D341Med (cell line): Measurements from ENCODE around the gene RAD50.

Source experiments
- DNase-seq: peaks from one replicate; pipeline ENCODE4 v3.0.0; 2012; ENCODE audit warnings: low spot score

The RAD50 gene

DNA sequence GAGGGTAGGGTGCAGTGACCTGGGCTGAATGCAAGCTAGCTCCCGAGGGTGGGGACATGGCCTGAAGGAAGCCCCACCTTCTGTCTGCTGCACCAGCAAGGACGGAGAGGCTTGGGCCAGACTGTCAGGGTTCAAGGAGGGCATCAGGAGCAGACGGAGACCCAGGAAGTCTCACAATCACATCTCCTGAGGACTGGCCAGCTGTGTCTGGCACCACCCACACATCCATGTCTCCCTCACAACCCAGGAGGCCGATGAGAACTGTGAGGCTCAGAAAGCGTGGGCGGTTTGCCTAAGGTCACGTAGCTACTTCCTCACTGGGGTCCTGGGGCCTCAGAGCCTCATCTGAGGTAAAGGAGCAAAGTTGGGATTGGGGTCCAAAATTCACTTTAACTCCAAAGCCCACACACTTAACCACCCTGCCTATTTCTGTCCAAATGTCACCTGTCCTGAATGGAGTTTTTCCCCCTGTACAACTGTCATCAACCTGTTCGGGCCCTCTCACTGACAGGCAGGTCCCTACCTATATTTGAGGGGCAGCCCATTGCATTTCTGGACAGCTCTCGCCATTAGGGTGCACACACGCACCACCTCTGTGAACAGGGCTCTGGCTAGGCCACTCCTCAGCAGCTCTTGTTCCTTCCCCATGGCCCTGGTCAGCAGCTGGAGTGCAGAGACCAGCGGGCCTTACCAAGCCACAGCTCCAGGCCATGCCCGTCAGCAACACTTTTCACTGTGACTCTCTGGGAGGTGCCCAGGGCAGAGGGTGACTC, 104.6 kb downstream of the RAD50 start:
- no peak for DNase-seq

DNA sequence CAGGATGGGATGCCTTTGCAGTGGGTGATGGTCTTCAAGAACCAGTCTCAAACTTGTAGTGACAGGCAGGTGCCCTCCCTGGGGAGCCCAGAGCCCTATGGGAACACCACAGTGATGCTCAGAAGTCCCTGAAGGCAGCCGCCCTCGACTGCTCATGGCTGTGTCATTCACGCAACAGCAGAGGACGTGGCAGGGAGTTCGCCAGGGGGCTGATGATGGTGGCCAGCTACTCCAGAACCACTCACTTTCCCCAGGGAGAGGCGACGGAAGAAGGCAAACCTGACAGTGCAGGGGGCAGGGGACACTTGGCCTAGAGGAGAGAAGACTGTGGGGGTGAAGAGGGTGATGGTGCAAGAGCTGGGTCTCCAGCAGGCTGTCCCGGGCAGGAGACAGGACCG, 105.2 kb downstream of the RAD50 start:
- DNase-seq, result no peak

DNA sequence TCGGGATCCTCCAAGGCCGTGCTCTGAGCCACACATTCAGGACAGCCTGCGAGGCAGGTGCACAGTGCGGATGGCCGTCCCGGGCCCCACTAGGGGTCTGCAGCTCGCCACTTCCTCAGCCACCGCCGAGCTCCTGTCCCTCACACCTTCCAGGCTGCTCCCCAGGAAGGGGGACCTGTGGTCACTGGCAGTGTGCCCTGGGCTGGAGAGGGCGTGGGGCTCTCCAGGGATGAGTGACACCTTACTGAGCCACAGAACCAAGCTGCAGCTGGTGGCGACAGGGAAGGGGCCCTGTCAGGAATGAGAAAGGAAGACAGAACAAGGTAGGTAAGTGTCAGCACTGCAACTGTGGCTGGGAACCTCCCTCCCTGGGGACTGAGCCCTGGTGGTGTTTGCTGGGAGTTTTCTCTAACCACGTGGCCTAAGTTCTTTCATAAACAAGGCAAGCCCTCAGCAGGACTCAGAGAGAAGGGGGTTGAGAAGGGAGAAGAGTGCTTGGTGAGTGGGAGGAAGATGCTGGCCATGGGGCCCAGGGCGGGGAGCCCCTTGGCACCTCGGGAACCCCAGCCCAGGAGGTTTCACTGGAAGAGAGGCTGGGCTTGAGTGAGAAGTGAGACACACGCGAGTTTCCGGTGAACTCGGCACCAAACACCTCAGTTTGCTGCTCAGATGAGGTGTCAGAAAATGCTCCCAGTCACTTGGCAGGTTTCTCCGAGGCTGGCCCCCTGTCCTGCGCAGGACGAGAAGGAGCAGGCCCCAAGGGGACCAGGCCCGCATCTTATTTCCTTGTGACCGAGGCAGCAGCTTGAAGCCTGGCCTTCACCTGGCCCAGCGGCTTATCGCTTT, 106.4 kb downstream of the RAD50 start:
- DNase-seq, result no peak

DNA sequence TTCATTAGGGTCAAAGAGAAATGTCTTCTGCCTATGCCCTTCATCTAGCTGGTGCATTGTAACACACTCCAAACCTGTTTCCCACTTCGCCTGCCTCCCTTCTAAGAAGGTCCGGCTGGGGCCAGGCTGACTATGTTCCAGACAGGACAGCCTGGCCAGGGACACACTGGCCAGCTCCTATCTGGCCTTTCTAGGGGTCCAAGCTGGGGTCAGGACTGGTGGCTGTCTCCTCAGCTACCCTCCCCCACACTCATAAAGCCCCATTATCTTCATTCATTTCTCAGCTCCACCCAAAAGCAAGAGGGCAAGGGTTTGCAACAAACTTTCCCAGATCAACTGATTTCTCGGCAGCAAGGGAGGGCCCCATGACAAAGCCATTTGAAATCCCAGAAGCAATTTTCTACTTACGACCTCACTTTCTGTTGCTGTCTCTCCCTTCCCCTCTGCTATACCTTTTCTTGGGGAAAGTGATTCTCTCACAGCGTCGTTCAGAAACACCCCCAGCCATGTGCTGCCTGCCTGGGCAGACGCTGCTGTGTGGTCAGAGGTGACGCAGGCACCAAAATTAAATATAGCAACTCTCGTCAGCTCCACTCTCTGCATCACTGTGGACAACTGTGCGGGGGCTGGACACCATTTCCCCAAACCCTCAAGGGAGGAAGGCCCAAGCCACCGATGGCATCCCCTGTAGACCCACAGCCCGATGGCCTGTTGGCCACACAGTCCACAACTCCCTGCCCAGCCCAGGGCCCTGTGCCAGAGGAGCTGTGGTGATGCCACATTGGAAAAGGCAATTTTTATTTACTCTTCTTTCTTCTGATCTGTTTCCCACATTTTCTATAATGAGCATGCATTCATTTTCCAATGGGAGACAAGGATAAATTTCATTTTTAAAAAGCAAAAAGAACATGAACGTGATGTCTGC, 107.3 kb downstream of the RAD50 start:
- DNase-seq, result no peak

DNA sequence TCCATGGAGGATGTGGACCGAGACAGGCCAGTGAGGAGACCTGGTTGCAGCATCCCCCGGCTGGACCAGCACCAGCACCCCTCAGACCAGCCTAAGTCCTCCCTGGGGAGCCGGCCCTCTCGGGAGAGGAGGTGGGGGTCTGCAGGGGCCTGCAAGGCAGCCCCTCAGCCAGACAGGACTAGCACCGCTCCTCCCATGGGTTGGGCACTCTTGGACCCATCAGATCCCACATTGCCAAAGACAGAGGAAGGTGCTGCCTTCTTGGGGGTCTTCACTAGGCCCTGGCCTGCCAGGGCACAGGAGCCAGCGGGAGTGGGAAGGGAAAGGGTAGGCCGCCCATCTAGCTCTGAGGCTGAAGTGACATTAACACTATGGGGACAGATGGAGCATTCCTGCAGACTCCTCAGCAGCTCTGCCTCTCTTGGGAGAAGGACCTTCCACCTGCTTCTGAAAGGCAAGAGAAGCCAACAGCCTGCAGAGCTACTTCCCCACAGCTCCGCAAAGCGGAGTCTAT, 108.0 kb downstream of the RAD50 start:
- DNase-seq, result no peak

DNA sequence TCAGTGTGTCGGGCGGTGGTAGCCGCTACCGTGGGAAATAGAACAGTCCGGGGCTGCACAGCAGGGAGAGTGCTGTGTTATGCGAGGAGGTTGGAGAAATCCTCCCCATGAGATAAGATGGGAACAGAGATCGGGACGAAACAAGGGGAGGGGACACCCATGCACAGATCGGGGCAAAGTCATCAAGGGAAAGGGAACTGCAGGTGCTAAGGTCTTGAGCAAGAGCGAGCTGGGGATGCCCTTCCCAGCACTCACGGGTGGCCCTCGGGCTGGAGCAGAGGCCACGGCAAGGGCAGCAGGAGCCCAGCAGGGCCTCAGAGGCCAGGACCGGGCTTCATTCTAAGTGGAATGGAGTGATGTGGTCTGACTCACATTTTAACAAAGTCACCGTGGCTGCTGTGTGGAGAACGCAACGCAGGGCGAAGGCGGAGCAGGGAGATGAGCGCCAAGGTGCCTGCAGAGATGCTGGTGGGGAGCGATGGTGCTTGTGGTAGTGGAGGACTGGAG, 108.8 kb downstream of the RAD50 start:
- no peak for DNase-seq

DNA sequence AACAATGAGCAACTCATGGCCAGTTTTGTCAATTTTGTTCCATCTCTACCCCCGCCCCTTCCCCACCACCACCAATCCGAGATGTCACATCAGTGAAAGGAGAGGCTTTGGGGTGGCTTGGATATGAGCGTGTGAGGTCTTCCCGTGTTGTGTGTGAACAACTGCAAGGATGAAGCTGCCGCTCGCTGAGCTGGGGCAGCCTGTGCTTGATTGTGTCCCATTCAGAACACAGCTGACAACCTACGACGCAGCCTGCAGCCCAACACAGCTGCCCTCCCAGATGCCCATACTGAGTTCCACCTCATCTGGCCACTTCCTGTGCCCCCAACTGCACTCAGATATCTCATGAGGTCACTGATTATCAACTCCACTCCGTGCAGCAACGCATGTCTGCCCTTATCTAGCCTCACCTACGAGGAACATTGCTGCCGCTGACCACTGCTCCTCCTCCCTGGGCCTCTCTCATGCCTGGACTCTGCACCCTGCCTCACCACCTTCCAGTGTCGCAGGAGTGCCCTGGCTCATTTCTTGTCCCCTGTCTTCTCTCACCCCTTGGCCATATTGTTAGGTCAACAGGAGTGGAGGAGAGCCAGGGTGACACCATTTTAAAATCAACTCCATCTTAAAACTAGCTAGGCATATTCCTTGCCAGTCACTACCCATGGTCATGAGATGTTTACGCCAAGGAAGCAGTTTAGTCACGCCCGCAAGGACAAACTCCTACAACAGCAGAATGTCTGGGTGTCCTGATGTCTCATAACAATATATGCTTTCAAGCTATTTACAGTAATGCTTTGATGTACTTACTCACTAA, 109.7 kb downstream of the RAD50 start:
- no peak for DNase-seq

DNA sequence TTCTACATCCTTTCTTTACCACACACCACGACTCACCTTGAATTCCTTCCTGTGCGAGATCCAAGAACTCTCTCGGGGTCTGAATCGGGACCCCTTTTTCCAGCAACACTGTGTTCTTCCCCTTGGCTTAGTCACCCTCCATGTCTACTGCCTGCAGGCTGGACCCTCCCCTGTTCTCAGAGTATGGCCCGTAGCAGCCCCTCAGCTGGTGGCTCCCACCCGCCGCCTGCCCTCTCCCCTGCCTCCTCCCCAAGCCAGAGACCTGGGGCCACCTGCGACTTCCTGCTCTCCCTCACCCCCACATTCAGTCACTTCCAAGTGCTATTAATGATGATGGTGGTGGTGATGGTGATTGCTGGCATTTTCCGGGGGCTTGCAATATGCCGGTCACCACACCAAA, 110.5 kb downstream of the RAD50 start:
- no peak for DNase-seq

DNA sequence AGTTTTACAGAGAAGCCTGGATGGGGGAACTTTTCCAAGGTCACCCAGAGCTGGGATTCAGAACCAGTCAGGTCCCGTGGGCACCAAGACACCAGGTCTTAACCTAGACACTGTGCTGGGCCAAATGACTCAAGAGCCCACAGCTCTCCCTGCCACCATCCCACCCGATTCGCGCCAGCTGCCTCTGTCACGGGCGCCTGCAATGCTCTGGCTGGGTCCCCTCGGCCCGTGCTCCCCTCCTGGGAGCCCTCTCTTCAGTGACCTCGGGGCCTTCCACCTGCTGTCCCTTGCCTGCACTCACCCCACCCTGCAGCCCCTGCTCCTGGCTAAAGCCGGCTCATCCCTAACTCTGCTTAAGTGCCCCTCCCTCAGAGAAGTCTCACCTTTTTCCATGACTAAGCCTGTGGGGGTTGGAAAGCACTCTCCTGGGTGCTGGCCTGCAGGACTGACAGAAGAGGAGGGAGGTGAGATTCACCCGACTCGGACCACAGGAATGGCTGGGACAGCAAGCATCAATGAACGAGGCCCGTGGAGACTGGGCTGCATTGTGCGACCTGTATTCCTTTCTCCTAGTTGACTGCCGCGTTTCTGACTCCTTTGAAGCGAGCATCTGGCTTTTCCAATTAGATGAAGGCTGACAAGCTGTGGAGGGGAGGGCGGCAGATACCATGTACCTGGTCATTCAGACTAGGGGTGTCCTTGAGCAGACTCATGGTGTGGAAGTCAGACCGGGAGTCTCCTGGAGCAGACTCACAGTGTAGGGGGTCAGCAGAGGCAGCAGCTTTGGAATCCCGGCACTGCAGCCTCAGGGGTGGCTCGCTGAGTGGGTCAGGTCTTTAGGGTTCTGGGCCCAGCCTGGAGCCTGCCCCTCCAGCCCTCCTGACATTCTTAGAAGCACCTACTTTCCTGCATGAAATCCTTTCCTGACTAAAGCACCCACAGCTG, 111.3 kb downstream of the RAD50 start:
- DNase-seq, result no peak

DNA sequence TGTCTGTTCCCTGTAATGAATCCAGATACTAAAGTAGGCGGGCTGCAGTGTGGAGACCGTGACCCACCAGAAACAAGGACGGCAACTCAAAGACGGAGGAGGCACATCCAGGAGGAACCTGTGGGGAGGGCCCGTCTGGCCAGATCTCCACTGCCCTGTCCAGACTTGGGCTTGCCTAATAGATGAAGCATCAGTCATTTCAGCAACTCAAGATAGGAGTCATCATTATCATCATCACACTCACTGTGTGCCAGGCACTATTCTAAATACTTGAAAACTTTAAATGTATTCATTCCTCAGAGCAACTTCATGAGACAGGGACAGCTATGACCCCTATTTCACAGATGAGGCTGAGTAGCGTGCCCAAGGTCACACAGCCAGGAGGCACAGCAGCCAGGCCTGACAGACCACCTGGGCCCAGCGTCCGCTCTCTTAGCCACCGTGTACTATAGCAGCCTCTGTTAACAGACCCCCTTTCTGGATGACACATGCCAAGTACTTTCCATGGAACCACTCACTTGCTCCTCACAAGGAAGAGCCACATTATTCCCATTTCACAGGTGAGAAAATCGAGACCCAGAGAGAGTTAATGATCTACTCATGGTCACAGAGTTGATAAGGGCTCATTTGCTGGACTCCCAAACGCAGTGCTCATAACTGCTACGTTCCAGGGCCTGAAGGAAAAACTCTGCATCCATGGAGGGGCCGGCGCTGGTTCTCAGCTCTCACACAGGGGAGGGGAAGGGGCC, 112.1 kb downstream of the RAD50 start:
- DNase-seq, result no peak

DNA sequence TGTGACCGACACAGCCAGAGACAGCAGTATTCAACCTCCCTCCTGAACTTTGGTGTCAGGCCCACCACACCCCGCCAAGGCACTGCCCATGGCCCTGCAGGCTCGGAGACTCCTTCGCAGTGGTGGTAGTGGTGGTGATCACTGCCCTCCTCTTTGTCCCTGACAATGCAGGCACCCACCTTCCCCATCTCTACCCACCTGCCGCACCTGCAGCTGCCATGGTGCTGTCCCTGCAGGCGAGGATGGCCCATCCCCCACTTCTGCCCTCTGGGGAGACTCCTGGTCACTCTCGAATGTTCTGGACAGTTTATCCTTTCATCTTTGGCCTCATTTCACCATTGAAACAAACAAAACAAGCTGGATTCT, 112.7 kb downstream of the RAD50 start:
- DNase-seq, result no peak

DNA sequence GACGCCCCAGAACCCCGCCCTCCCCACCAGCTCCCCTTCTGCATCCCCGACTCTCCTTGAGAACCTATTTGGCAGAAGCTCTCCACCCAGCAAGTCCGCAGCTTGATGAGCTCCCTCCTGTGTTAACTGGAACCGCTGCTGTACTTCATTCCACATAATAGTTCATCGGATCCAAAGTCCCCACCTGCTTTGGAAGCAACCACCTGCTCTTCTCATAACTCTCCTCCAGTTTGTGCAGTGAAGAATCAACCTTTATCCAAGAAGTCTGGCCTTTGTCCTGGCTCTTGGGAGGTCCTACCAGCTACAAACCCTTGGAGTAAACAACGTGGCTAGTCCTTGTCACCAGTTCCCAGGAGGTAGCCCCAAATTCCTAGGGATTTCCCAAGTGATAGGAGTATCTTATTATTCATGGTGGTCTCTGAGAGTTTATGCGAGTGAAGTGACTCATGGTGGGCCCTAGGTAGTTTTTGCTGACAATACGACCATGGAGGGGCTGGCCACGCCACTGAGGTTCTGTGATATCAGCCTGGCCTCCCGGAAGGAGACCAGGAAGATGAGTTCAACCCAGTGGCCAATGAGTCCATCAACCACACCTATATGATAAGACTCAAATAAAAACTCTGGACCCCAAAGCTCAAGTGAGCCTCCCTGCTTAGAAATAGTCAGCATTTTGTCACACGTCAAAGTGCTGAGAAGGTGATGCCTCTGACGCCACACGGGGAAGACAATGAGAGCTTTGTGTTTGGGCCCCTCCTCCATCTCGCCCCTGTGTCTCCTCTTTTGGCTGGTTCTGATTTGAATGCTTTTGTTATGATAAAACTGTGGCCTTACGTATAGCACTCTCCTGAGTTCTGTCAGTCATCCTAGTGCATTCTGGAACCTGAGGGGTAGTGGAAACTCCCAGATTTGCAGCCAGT, 113.4 kb downstream of the RAD50 start:
- no peak for DNase-seq

DNA sequence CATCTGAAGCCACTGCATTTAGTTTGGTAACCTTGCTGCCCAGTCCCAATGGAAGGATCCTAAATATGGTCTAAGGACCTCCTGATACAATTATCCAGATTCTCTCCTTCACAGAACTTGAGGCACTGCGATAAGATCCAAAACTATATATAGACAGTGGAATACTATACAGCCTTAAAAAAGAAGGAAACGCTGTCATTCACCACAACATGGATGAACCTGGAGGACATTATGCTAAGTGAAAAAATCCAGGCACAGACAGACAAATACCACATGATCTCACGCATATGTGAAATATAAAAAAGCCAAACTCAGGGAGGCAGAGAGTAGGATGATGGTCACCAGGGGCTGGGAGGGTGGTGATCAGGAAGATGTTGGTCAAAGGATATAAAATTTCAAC, 114.2 kb downstream of the RAD50 start:
- DNase-seq, result no peak

DNA sequence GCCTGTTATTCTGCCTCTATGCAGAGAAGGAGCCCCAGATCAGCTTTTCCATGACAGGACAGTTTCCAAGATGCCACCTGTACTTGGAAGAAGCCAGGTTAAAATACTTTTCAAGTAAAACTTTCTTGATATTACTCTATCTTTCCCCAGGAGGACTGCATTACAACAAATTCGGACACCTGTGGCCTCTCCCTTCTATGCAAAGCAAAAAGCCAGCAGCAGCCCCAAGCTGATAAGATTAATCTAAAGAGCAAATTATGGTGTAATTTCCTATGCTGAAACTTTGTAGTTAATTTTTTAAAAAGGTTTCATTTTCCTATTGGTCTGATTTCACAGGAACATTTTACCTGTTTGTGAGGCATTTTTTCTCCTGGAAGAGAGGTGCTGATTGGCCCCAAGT, 116.7 kb downstream of the RAD50 start:
- no peak for DNase-seq

DNA sequence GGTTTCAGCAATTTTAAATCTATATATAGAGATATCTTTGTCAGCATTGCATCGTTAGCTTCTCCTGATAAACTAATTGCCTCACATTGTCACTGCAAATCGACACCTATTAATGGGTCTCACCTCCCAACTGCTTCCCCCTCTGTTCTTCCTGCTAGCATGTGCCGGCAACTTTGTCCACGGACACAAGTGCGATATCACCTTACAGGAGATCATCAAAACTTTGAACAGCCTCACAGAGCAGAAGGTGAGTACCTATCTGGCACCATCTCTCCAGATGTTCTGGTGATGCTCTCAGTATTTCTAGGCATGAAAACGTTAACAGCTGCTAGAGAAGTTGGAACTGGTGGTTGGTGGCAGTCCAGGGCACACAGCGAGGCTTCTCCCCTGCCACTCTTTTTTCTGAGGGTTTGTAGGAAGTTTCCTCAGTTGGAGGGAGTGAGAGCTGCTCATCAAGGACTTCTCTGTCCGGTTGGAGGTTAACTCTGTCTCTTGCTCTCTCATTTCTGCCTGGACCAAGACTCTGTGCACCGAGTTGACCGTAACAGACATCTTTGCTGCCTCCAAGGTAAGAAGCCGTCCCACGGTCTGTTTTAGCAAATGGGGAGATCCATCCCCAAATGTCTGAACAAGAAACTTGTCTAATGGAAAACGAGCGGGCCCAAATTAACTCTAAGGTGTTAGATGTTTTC, 117.3 kb downstream of the RAD50 start, which contains the start of gene IL4:
TSS of gene IL4 (plus strand) at position 51 of the 692 bp plus-strand sequence. CDS start at position 113, 62 bp downstream.
- DNase-seq, result no peak

DNA sequence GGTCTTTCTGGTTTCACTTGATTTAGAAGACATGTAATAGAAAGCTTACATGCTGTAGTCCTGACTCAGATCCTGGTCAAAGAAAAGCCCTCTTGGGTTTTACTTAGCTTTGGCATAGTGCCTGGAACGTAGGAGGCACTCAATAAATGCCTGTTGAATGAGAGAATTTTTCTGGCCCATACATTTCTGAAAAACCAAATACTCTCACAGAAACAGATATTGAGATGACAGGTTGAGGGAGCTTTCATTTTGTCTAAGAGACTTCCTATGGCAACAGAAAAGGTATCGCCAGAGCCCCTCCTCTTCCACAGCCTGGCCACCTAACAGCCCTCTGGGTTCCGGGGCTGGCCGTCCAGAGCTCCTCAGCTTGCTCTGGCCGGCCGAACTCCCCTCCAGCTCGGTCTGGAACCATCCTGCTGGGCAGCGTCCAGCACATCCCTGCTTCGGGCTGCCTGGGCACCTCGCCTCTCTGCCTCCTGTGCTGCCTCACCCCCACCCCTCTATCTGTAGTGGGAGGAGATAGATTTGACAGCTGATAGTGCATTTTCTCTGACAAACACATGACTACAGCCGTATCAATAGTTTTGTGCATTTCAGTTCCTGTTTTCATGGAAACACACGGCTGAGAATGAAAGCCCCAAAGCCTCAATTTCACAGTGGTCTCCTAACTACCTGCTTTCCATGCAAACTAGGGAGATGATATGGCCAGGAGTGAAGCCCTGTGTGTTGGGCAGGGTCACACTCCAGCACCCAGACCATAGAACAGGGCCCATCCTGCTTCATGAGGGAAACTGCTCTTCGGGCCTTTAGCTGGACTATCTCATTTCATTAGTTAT, 118.1 kb downstream of the RAD50 start:
- no peak for DNase-seq
